Ramos (cell line): Measurements from ENCODE around the gene CAPG.
"Not testable (repeated sequence)": the region's sequence is repeated elsewhere in the genome, so short reads cannot be mapped to it uniquely, and the experiment has no call there.

Source experiments
- in situ Hi-C: fragments of 300-500 bp; cut with MboI; formaldehyde crosslinking; loops from one replicate; pipeline ENCODE4 v1.14.3; 2022; ENCODE audit warnings: low sequenced_read_pairs; ENCODE audit not compliant: unreplicated experiment

CAPG gene

GRCh38 chr2:85422072-85422457 lies 11.9 kb upstream of the CAPG start:
- in situ Hi-C loops: loop anchor here (5.0 kb wide), 1 partner anchor 130 kb away; no protein-coding TSS in a partner anchor

DNA sequence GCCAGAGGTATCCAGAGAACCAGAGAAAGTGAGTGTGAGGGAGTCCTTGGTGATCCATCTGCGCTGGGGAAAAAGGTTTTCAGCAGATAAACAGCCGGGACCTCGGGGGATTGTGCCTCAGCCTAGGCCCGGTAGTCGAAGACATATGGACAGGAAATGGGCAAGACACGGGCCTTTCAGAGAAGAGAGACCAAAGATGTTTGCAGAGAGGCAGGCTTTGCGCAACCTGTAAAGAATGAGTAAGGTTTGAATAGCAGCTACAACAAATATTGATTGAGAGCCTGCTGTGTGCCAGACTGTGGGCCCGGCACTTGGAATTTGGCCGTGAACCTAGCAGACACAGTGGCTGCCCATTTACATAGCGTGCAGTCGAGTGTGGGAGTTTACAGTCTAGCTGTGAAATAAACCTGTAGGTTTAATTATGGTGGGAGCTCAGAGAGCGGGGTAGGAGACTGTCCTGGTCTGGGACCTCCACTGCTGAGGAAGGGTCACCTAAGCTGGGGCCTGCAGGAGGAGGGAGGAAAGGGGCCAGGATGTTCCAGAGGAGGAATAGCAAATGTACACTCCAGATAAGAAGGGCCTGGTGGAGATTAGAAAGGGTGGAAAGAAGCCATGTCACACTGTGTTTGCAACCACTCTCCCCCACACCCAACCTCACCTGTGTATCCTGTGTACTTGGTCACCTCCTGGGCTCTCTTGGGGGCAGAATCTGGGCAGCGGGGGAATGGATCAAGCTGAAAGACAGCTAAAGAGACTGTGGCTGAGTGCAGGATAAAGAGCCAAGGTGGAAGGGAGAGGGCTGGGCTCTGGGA lies 11.3 kb upstream of the CAPG start:
- in situ Hi-C loops: loop anchor here (5.0 kb wide), 1 partner anchor 131 kb away; no protein-coding TSS in a partner anchor

- in situ Hi-C loops: loop anchor here (5.0 kb wide), 1 partner anchor 132 kb away; no protein-coding TSS in a partner anchor
Measured at GRCh38 chr2:85420536-85421259, 10.5 kb upstream of the CAPG start.

GRCh38 chr2:85419009-85419675 lies 9.0 kb upstream of the CAPG start:
- in situ Hi-C loops: no loop called here

DNA sequence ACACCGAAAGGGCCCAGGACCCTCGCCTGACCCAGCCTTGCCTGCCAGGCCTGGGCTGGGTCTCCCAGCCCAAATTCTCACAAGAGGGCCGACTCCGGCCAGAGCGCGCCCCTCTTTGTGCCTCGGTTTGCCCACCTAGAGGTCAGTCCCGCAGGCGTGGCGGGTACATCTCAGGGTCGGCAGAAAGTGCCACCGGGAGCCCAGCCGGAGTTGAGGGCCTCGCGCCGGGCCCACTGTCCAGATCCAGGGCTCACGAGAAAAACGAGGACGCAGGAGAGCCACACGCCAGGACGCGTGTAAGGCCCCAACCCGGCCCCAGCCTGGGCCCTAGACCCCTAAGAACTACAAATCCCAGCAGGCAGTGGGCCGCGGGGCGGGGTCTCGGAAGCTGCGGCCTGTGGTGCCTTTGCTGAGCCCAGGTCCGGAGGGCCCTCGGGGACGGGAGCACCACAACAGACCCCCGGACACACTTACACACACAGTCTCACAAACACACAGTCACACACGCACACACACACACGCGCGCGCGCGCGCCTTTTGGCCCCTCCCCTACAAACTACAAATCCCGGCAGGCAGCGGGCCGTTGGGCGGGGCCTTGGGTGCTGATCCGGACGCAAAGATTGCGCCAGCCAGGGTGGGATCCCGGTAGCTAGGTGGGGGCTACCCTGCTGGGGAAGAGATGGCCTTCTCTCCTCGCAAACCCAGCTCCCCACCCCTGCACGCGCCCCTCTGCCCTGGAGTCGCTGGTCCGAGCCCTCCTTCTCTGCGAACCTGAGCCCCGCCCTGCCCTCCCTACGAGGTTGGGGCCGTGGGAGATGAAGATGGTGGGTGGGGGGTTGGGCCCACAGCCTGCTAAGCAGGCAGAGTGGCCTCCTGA lies 8.2 kb upstream of the CAPG start, which contains the start of gene SH2D6:
Gene SH2D6, plus strand, starts transcription at position 583 of the 877 bp plus-strand sequence. CDS start 10,752 bp downstream, outside the sequence.
- in situ Hi-C loops: no loop called here

- in situ Hi-C loops: no loop called here
Measured at GRCh38 chr2:85415980-85416650, 5.9 kb upstream of the CAPG start.

GRCh38 chr2:85414761-85415553 lies 4.8 kb upstream of the CAPG start:
- in situ Hi-C loops: no loop called here

- in situ Hi-C loops: not testable (repeated sequence)
Measured at GRCh38 chr2:85414421-85414759, 4.2 kb upstream of the CAPG start.

DNA sequence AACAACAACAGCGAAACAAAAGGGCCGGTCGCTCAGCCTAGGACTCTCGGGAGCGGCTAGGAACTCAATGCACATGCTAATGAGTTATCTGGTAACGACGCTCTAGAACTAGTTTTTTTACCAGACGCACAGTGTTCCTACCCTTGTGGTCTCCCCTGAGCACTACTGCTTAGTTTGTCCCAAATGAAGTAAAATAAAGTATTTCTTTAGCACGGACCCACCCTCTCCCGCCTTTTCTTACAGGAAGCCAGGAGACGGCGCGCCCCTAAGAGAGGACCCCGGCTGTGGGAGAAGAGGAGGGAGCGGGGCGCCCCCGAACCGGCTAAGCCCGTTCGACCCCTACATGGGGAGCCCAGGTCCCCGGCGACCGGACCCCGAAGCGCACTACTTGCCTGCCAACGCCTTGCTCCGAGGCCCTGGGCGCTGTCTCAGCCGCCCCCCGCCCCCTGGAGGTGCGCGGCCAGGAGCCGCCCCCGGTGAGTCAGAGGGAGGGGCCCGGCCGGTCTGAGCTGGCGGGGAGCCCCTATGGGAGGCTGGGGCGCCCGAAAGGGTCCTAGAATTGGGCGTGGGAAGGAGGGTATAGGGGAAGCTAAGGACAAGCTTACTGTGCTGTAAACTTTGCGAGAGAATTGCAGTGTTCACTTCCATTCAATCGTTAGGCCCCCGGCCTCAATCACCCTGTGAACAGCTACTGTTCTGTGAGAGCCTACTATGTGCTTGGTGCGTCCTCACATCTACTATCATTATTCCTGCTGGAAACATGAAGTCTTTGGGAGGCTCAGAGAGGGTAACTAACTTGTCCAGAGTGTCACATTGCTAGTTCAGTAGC lies 3.6 kb upstream of the CAPG start:
- in situ Hi-C loops: no loop called here

GRCh38 chr2:85411405-85411748 lies 1.2 kb upstream of the CAPG start:
- in situ Hi-C loops: no loop called here

GRCh38 chr2:85410584-85411404 lies 628 bp upstream of the CAPG start:
- in situ Hi-C loops: no loop called here

DNA sequence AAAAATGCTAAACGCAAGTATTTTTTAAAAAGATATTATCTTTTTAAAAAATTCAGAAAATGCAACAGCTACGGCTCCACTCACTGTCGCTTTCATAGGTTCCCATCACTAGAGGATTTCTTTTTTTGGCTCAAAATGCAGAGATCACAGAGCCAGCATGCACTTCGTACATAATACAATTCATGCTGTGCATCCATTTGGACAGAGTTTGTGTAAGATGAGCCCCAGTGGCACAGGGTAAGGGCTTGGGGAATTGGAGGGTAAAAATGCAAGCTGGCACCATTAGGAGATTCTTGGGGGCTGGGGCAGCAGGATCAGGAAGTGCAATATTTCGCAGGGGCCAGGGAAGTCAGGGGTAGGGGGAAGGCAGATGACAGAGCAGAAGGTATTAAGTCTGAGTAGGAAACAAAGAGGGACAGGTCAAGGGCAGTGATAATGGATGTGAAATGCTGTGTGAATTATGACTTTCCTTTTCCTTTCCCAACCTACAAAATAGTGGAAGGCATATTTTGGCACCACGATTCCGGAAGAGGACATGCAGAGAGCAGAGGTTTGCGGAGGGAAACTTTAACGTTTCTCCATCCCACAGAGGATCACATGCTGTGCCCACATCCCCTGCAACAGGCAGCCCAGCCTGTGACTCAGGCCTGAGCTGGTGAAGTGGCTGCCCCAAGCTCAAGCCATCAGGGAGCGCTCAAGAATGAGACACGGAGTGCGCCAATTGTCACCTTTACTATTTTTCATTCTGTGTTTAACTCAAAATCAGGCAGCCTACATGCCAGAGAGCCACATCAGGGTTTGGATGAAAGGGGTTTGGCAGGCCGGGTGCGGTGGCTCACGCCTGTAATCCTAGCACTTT lies 4.7 kb downstream of the CAPG start:
- in situ Hi-C loops: no loop called here

DNA sequence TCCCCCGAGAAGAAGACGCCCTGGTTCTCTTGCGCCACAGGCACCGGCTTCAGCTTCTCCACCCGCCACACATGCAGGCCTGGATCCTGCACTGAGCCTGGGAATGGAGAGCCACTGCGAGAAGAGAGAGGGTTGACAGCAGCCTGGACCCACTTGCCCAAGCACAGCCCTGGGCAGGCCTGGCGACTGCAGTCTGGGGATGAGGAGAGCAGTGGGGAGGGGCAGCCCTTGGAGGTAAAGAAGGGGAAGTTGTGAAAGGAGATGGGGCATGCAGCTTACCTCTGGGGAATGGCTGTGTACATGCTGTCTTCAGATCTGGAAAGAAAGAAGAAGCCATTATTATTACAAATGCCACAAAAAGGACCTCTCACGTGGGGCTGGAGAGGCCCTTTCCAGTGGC lies 8.3 kb downstream of the CAPG start:
- in situ Hi-C loops: no loop called here

- in situ Hi-C loops: no loop called here
Measured at GRCh38 chr2:85401464-85401805, 8.7 kb downstream of the CAPG start.

GRCh38 chr2:85400541-85401463 lies 9.4 kb downstream of the CAPG start:
- in situ Hi-C loops: no loop called here
